ENCODE measurements around the gene BSND. TPM values are rescaled to one million over a fixed set of nuclear protein-coding genes. Genes with fewer than 3 reads are reported as not detected.

The BSND gene
- total RNA-seq, 2 donors from 2014 or later = 0.13 to 0.20 TPM

DNA sequence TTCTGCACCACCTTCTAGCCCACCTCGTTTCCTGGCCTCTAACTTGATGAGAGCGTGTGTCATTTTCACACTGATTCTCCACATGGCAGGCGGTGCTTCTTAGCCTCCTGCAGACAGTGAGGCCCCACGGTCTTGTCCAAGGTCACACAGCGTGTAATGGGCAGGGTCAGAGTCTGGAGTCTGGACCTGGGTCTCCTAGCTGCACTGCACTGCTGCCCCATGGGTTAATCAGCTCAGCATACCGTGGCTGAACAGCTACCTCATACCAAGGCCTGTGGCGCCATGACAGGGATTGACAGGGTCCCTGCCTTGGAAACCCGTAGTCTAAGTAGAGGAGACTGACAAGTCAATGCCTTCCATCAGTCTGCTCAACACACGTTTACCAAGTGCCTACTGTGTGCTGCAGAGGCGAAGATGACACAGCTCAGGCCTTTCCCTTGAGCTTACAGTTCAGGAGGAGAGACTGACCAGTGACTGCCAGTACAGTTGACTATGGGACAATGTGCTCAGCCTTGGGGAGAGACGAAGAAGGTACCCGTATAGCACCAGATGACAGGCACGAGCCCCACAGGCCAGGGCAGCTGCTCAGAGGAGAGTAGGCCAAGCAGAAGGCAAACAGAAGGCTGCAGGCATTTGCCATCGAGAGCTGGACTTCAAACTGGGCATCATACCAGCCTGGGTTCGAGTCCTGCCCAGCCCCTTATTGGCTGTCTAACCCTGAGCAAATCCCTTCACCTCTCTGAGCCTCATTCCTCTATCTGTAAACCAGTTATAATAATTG lies 46.1 kb downstream of the BSND start:
- no peak for DNase-seq
- H3K27ac ChIP-seq (ENCODE audit: low read depth, low read length) = no peak overlapping the region
- Mint-ChIP-seq H3K27ac (no peak overlapping the region), H3K27me3 (ENCODE audit: insufficient read depth) (peaks cover 26% of the 10 kb centered on the region), H3K36me3 (ENCODE audit: low read depth) (peaks cover 49% of the 10 kb centered on the region), H3K4me3 (no peak overlapping the region), H3K9me3 (no peaks in the 10 kb centered on the region), H3K4me1 (peaks cover 29% of the 10 kb centered on the region)
- WGBS, 2 experiments (ENCODE audit: insufficient coverage in 1 of 2, insufficient read length in 1 of 2) = 92 to 94% methylated on average over 13 to 15 of the region's 15 CpGs
- H3K4me3 ChIP-seq (ENCODE audit: low read length) = no peak overlapping the region
- peaks cover 17% of the 10 kb centered on the region for H3K27me3 ChIP-seq (ENCODE audit: control insufficient read depth, insufficient read depth, low read length, poor library complexity, severe bottlenecking)
- no peaks in the 10 kb centered on the region for H3K9me3 ChIP-seq (ENCODE audit: control insufficient read depth, low read length)
- no peaks in the 10 kb centered on the region for H3K36me3 ChIP-seq (ENCODE audit: control insufficient read depth, insufficient read depth, low read length)
- no peak overlapping the region for H3K9ac ChIP-seq (ENCODE audit: extremely low read depth, low read length, poor library complexity, severe bottlenecking)
- TF ChIP-seq, protein P1, sequence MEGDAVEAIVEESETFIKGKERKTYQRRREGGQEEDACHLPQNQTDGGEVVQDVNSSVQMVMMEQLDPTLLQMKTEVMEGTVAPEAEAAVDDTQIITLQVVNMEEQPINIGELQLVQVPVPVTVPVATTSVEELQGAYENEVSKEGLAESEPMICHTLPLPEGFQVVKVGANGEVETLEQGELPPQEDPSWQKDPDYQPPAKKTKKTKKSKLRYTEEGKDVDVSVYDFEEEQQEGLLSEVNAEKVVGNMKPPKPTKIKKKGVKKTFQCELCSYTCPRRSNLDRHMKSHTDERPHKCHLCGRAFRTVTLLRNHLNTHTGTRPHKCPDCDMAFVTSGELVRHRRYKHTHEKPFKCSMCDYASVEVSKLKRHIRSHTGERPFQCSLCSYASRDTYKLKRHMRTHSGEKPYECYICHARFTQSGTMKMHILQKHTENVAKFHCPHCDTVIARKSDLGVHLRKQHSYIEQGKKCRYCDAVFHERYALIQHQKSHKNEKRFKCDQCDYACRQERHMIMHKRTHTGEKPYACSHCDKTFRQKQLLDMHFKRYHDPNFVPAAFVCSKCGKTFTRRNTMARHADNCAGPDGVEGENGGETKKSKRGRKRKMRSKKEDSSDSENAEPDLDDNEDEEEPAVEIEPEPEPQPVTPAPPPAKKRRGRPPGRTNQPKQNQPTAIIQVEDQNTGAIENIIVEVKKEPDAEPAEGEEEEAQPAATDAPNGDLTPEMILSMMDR (conservative IDR thresholded peaks at IDR 0.05) = no peak
- H3K4me1 ChIP-seq (ENCODE audit: control insufficient read depth, insufficient read depth, low read length) = peaks cover 11% of the 10 kb centered on the region

DNA sequence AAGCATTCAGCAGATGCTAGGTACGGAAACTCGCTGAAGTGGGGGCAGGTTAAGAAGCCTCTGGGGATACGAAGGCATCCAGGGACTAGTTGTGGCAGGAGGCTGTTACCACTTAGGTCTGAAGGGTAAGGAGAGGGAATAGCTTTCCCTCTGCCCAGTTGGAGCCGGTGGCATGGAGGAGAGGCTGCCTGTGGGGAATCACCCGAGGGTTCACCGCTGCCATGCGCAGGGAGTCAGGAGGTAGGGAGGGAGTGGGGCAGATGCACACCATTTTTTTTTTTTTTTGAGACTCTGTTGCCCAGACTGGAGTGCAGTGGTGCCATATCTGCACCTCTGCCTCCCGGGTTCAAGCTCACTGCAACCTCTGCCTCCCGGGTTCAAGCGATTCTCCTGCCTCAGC lies 46.7 kb downstream of the BSND start:
- Histone ChIP-seq H3K4me3 (ENCODE audit: low read length) (no peak overlapping the region), H3K9me3 (ENCODE audit: control insufficient read depth, low read length) (no peaks in the 10 kb centered on the region), H3K36me3 (ENCODE audit: control insufficient read depth, insufficient read depth, low read length) (no peaks in the 10 kb centered on the region), H3K27ac (ENCODE audit: low read depth, low read length) (no peak overlapping the region), H3K27me3 (ENCODE audit: control insufficient read depth, insufficient read depth, low read length, poor library complexity, severe bottlenecking) (peaks cover 11% of the 10 kb centered on the region), H3K9ac (ENCODE audit: extremely low read depth, low read length, poor library complexity, severe bottlenecking) (no peak overlapping the region), H3K4me1 (ENCODE audit: control insufficient read depth, insufficient read depth, low read length) (peaks cover 8% of the 10 kb centered on the region)
- 96 to 97% methylated on average over 3 to 10 of the region's 10 CpGs for WGBS, 2 experiments (ENCODE audit: insufficient coverage in 1 of 2, insufficient read length in 1 of 2)
- H3K27ac Mint-ChIP-seq = no peak overlapping the region
- peaks cover 49% of the 10 kb centered on the region for H3K36me3 Mint-ChIP-seq (ENCODE audit: low read depth)
- no peaks in the 10 kb centered on the region for H3K9me3 Mint-ChIP-seq
- H3K27me3 Mint-ChIP-seq (ENCODE audit: insufficient read depth) = peaks cover 20% of the 10 kb centered on the region
- H3K4me3 Mint-ChIP-seq = no peak overlapping the region
- peaks cover 23% of the 10 kb centered on the region for H3K4me1 Mint-ChIP-seq
- TF ChIP-seq, protein P1 (conservative IDR thresholded peaks at IDR 0.05) = no peak
- no peak for DNase-seq

DNA sequence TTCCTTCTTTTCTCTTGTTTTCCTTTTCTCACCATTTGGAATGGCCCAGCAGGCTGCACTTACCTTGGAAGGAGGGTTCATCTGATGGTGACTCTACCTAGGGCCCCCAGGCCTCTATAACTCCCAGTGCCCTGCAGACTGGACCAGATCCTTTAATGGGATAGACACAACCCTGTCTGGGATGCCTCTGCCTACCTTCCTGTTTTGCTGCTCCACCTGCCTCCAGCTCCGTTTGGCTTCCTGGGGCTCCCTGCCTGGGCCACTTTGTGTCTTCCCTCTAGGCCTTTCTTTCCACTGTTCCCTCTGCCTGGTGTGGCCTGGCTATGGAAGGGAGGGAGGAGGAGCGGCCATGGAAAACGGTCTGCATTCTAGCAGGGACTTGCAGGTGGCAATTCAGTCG lies 48.1 kb downstream of the BSND start:
- no peak overlapping the region for H3K27ac Mint-ChIP-seq
- Histone ChIP-seq H3K4me1 (ENCODE audit: control insufficient read depth, insufficient read depth, low read length) (peaks cover 5% of the 10 kb centered on the region), H3K4me3 (ENCODE audit: low read length) (no peak overlapping the region), H3K9ac (ENCODE audit: extremely low read depth, low read length, poor library complexity, severe bottlenecking) (no peak overlapping the region), H3K36me3 (ENCODE audit: control insufficient read depth, insufficient read depth, low read length) (no peaks in the 10 kb centered on the region), H3K9me3 (ENCODE audit: control insufficient read depth, low read length) (no peaks in the 10 kb centered on the region), H3K27ac (ENCODE audit: low read depth, low read length) (no peak overlapping the region), H3K27me3 (ENCODE audit: control insufficient read depth, insufficient read depth, low read length, poor library complexity, severe bottlenecking) (no peaks in the 10 kb centered on the region)
- no peak for DNase-seq
- WGBS, 2 experiments (ENCODE audit: insufficient coverage in 1 of 2, insufficient read length in 1 of 2) = 84 to 86% methylated on average over 2 to 4 of the region's 4 CpGs
- peaks cover 6% of the 10 kb centered on the region for H3K27me3 Mint-ChIP-seq (ENCODE audit: insufficient read depth)
- H3K36me3 Mint-ChIP-seq (ENCODE audit: low read depth) = peaks cover 43% of the 10 kb centered on the region
- TF ChIP-seq, protein P1 (conservative IDR thresholded peaks at IDR 0.05) = no peak
- H3K9me3 Mint-ChIP-seq = no peaks in the 10 kb centered on the region
- no peak overlapping the region for H3K4me3 Mint-ChIP-seq
- H3K4me1 Mint-ChIP-seq = peaks cover 13% of the 10 kb centered on the region
